Panc1 (cell line): ENCODE measurements around the gene TMEM86A. TPM values are rescaled to one million over a fixed set of nuclear protein-coding genes. Genes with fewer than 3 reads are reported as not detected.

Experiments
- ATAC-seq: fragments of 200-7000 bp; cut with Tn5 transposase; 2 replicates; pipeline ENCODE4 v1.9.1; 2020; ENCODE audit warnings: mild to moderate bottlenecking, moderate library complexity
- BruUV-seq: library from RNA; stranded (reverse); fragments of 400-500 nt; replicated peaks from 2 replicates; lab custom pipeline; 2021; lab: Mats Ljungman, UMichigan
- CTCF ChIA-PET: fragments of 300-600 bp; sonication (Branson Sonifier 250); formaldehyde crosslinking; loops from one replicate; lab custom pipeline; 2022; ENCODE audit warnings: antibody characterized with exemption; lab: Charles Lee
- POLR2A ChIA-PET: fragments of 300-600 bp; sonication (Branson Sonifier 250); formaldehyde crosslinking; loops from one replicate; lab custom pipeline; 2022; ENCODE audit warnings: antibody characterized with exemption; lab: Charles Lee
- DNase-seq: peaks from one replicate; pipeline ENCODE4 v3.0.0-alpha.2; 2010; ENCODE audit warnings: low read depth, low spot score
- H3K27ac ChIP-seq: 2 replicates; pipeline ENCODE4 v1.5.1; 2011; ENCODE audit warnings: mild to moderate bottlenecking, low read length, inconsistent platforms
- H3K27me3 ChIP-seq: fragments of 200-500 bp; sonication (Bioruptor generic); 2 replicates; pipeline ENCODE4 v1.6.0; 2014; ENCODE audit warnings: low read length, inconsistent platforms; ENCODE audit not compliant: control insufficient read depth, insufficient read depth
- H3K36me3 ChIP-seq: fragments of 200-500 bp; sonication (Bioruptor generic); 2 replicates; pipeline ENCODE4 v1.5.1; 2014; ENCODE audit warnings: inconsistent platforms, mild to moderate bottlenecking, low read length, moderate library complexity; ENCODE audit not compliant: control insufficient read depth, insufficient read depth
- H3K4me1 ChIP-seq: 2 replicates; pipeline ENCODE4 v1.5.1; 2011; ENCODE audit warnings: inconsistent platforms, mild to moderate bottlenecking, low read length, moderate library complexity; ENCODE audit not compliant: control insufficient read depth, insufficient read depth
- H3K4me3 ChIP-seq, 2 experiments: 2 replicates each; pipeline ENCODE4 v1.5.1; 2011 to 2012; ENCODE audit warnings: low read depth in 2 of 2, low read length in 2 of 2, mild to moderate bottlenecking in 2 of 2, inconsistent platforms in 1 of 2, moderate library complexity in 1 of 2
- H3K9me3 ChIP-seq: fragments of 200-500 bp; sonication (Bioruptor generic); 2 replicates; pipeline ENCODE4 v1.5.1; 2014; ENCODE audit warnings: low read depth, mild to moderate bottlenecking, inconsistent platforms, low read length, moderate library complexity; ENCODE audit not compliant: control insufficient read depth, insufficient read depth
- POLR2AphosphoS5 ChIP-seq: IDR thresholded peaks from 2 replicates; pipeline ENCODE4 v1.6.1; 2012; ENCODE audit warnings: mild to moderate bottlenecking, low read depth, low read length, moderate library complexity
- SIN3A ChIP-seq: IDR thresholded peaks from 2 replicates; pipeline ENCODE4 v1.6.1; 2012; ENCODE audit warnings: low read depth, mild to moderate bottlenecking, low read length, moderate library complexity, borderline replicate concordance; ENCODE audit not compliant: insufficient read depth
- TCF7L2 ChIP-seq: IDR thresholded peaks from 2 replicates; pipeline ENCODE4 v1.6.1; 2011; ENCODE audit warnings: mild to moderate bottlenecking, low read depth, low read length, inconsistent platforms
- in situ Hi-C: cut with HindIII; loops from 2 replicates; pipeline ENCODE4 v1.10.0; 2016; ENCODE audit warnings: low sequenced_read_pairs, low pct_unique_long_range_greater_than_20kb
- intact Hi-C: fragments of 100-400 bp; cut with micrococcal nuclease; formaldehyde crosslinking; loops from one replicate; pipeline ENCODE4 v1.10.0; 2022; ENCODE audit not compliant: unreplicated experiment
- total RNA-seq: library from RNA; stranded (reverse); gene quantifications from one replicate; pipeline ENCODE4 v1.2.1, GENCODE V29; 2021; ENCODE audit not compliant: unreplicated experiment
- TF ChIP-seq, protein P1 (sequence below): fragments of 450-650 bp; IDR thresholded peaks from 2 replicates; pipeline ENCODE4 v1.5.1; 2017; ENCODE audit warnings: mild to moderate bottlenecking
- TF ChIP-seq, protein P2 (sequence below), 2 experiments: IDR thresholded peaks; 2 replicates each; pipeline ENCODE4 v1.6.1; 2011 to 2012; ENCODE audit warnings: low read depth in 2 of 2, control low read depth in 1 of 2, low read length in 1 of 2, mild to moderate bottlenecking in 1 of 2, moderate library complexity in 1 of 2; ENCODE audit not compliant: insufficient read depth in 1 of 2

The TMEM86A gene
- total RNA-seq, 1 experiment from 2014 or later = 0.31 TPM

DNA sequence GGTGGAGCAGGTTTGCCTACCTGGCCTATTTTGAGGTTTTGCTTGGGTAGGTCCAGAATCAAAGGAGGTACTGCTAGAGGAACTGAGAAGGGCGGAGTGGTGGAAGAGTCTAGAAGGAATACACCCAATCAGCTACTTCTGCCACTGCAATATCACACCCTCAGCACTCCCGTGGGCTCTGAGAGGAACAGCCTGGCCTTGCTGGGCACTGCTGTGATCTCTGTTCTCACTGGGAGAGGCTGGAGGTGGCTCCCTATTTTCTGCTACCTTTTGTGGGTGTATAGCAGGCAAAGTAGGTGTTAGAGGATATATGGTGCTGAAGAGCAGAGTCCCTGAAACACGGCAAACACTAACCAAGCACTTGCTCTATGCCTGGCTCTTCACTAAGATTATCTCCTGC, 52.4 kb downstream of the TMEM86A start:
- ATAC-seq = no peak
- POLR2A ChIA-PET = no interaction called here

DNA sequence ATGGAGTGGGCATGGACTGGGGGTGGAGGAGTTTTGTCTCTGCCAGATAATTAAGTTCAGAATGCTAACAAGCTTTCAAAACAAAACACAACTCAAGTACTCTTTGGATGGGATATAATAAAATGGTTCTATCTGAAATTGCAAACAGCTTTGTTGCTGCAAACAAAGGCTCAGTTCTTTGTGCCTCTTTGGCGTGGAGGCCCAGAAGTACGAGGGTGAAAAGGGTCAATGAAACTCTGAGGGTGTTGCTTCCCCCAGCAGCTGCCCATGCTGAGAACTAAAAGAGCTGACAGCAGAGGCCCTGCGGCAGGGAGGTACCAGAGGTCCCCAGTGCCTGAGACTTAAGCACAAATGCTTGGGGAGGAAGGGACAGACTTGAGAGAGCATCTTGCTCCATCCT, 53.9 kb downstream of the TMEM86A start:
- BruUV-seq = no TSS peak
- no peak overlapping the region for H3K27ac ChIP-seq
- no peak overlapping the region for H3K4me3 ChIP-seq
- intact Hi-C loops = no loop called here
- DNase-seq = no peak
- POLR2A ChIA-PET = no interaction called here
- H3K4me1 ChIP-seq = peaks cover 3% of the 10 kb centered on the region; the same call in 1 of the 2 replicates
- TF ChIP-seq POLR2AphosphoS5 (no peak), SIN3A (no peak), TCF7L2 (no peak)
- TF ChIP-seq, protein P1, sequence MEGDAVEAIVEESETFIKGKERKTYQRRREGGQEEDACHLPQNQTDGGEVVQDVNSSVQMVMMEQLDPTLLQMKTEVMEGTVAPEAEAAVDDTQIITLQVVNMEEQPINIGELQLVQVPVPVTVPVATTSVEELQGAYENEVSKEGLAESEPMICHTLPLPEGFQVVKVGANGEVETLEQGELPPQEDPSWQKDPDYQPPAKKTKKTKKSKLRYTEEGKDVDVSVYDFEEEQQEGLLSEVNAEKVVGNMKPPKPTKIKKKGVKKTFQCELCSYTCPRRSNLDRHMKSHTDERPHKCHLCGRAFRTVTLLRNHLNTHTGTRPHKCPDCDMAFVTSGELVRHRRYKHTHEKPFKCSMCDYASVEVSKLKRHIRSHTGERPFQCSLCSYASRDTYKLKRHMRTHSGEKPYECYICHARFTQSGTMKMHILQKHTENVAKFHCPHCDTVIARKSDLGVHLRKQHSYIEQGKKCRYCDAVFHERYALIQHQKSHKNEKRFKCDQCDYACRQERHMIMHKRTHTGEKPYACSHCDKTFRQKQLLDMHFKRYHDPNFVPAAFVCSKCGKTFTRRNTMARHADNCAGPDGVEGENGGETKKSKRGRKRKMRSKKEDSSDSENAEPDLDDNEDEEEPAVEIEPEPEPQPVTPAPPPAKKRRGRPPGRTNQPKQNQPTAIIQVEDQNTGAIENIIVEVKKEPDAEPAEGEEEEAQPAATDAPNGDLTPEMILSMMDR = no peak
- TF ChIP-seq, protein P2, sequence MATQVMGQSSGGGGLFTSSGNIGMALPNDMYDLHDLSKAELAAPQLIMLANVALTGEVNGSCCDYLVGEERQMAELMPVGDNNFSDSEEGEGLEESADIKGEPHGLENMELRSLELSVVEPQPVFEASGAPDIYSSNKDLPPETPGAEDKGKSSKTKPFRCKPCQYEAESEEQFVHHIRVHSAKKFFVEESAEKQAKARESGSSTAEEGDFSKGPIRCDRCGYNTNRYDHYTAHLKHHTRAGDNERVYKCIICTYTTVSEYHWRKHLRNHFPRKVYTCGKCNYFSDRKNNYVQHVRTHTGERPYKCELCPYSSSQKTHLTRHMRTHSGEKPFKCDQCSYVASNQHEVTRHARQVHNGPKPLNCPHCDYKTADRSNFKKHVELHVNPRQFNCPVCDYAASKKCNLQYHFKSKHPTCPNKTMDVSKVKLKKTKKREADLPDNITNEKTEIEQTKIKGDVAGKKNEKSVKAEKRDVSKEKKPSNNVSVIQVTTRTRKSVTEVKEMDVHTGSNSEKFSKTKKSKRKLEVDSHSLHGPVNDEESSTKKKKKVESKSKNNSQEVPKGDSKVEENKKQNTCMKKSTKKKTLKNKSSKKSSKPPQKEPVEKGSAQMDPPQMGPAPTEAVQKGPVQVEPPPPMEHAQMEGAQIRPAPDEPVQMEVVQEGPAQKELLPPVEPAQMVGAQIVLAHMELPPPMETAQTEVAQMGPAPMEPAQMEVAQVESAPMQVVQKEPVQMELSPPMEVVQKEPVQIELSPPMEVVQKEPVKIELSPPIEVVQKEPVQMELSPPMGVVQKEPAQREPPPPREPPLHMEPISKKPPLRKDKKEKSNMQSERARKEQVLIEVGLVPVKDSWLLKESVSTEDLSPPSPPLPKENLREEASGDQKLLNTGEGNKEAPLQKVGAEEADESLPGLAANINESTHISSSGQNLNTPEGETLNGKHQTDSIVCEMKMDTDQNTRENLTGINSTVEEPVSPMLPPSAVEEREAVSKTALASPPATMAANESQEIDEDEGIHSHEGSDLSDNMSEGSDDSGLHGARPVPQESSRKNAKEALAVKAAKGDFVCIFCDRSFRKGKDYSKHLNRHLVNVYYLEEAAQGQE (IDR thresholded peaks at IDR 0.05; ENCODE audit: insufficient read depth in 1 of 2, low read depth in 2 of 2, low read length in 1 of 2) = no peak
- 0 out of 2 replicates have a peak, but pooled peaks cover 4% of the 10 kb centered on the region for H3K27me3 ChIP-seq
- H3K36me3 ChIP-seq = no peaks in the 10 kb centered on the region
- CTCF ChIA-PET = no interaction called here
- no peak for ATAC-seq
- H3K9me3 ChIP-seq = no peaks in the 10 kb centered on the region
- in situ Hi-C loops = no loop called here

More for the DNA sequence above, 52.4 kb downstream of the TMEM86A start:
- BruUV-seq = no TSS peak
- intact Hi-C loops (no loop called here), in situ Hi-C loops (no loop called here)
- Histone ChIP-seq H3K9me3 (no peaks in the 10 kb centered on the region), H3K4me3 (no peak overlapping the region), H3K36me3 (no peaks in the 10 kb centered on the region), H3K27ac (no peak overlapping the region), H3K4me1 (peaks cover 3% of the 10 kb centered on the region; the same call in 1 of the 2 replicates), H3K27me3 (no peaks in the 10 kb centered on the region)
- no peak for DNase-seq
- no peak for TF ChIP-seq TCF7L2
- no peak for TF ChIP-seq SIN3A
- TF ChIP-seq, protein P1 = no peak
- TF ChIP-seq POLR2AphosphoS5 = no peak
- TF ChIP-seq, protein P2 (IDR thresholded peaks at IDR 0.05; ENCODE audit: insufficient read depth in 1 of 2, low read depth in 2 of 2, low read length in 1 of 2) = no peak
- CTCF ChIA-PET = interaction anchor here (0.7 kb wide), 1 partner anchor 917 kb away, joined by 4 read pairs; no protein-coding TSS in a partner anchor
